ENCODE measurements around the gene KLHDC4.

Gene KLHDC4

DNA sequence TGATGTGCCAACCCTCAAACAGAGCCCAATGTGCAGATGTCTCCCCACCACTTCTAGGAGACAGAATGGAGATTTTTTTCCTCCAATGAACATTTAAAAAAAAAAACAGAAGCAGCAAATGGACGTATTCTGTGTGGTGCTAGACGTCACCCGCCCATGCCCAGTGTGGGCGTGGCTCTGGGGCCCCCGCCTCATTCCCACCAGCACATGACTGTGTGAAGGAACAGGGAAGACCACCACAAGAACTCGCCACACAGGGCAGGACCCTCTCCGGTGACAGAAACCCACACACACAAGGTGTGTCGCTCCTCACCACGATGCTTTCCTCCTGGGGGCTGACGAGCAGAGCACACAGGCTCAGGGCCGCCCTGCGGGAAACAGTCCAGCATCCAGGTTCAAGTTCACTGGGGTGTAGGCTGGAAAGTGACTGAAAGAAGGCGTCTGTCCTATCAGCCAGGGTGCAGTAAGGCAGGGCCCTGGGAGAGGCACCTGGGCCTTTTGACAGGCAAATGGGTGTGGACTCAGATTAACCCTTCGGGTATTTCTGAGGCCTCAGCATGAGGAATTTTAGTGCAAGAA is 53.5 kb downstream of the KLHDC4 start:
- FAIRE-seq: no peak
- TF ChIP-seq, protein P1, sequence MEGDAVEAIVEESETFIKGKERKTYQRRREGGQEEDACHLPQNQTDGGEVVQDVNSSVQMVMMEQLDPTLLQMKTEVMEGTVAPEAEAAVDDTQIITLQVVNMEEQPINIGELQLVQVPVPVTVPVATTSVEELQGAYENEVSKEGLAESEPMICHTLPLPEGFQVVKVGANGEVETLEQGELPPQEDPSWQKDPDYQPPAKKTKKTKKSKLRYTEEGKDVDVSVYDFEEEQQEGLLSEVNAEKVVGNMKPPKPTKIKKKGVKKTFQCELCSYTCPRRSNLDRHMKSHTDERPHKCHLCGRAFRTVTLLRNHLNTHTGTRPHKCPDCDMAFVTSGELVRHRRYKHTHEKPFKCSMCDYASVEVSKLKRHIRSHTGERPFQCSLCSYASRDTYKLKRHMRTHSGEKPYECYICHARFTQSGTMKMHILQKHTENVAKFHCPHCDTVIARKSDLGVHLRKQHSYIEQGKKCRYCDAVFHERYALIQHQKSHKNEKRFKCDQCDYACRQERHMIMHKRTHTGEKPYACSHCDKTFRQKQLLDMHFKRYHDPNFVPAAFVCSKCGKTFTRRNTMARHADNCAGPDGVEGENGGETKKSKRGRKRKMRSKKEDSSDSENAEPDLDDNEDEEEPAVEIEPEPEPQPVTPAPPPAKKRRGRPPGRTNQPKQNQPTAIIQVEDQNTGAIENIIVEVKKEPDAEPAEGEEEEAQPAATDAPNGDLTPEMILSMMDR (IDR thresholded peaks at IDR 0.05; ENCODE audit: insufficient read depth, missing control alignments): no peak
- no peak for DNase-seq (ENCODE audit: insufficient read length, low spot score)

DNA sequence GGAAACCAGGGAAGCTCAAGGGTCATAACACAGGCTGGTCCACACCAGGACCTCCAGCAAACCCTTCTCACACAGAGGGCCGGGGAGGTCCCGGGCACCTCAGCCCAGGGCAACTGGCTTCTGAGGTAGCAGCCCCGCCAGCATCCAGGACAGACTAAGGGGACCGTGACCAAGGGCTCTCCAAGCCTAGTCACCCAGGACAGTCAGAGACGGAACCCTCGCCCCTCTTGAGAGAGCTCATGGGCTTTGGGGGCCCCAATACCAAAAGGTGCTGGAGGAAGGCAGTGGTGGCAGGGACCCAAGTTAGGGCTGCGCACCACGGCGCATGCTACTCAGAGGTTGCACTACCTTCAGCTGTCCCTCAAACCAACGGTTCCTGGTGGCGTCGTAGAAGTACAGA is 54.9 kb downstream of the KLHDC4 start:
- no peak for DNase-seq (ENCODE audit: insufficient read length, low spot score)
- FAIRE-seq: no peak
- TF ChIP-seq, protein P1 (IDR thresholded peaks at IDR 0.05; ENCODE audit: insufficient read depth, missing control alignments): no peak

- DNase-seq (ENCODE audit: insufficient read length, low spot score): no peak
- TF ChIP-seq, protein P1 (IDR thresholded peaks at IDR 0.05; ENCODE audit: insufficient read depth, missing control alignments): no peak
- FAIRE-seq: no peak
These were observed 56.1 kb downstream of the KLHDC4 start for GRCh38 chr16:87709677-87710076.

DNA sequence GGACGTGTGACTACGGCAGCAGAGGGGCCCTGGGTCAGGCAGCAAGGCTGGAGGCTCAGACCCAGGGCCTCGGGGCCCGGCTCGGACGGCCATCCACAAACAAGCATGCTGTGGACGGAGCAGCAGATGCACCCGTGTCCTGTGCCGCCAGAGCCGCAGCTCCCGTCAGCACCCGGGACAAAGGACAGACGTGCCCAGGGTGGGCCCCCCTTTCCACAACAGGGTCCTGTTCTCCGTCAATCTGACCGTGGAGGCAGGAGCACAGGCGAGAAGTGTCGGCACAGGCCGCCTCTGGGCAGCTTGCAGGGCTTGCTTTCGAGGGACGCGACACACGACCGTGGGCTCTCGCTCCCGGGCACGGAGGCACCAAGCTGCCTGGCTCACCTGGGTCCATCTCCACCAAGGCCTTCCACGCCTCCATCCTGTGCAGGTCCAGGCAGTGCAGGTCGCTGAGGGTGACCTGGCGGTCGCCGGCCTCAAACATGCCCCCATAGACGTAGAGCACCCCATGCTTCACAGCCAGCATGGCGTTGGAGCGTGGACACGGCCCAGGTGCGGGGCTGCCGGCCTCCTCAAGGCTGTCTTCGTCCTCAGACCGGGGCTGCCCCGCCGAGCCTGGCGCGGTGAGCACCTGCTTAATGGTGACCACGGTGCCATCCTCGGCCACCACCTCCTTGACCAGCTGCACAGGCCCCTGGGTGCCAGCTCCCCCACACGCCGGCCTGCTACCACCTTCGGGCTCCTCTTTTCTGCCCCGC is 56.7 kb downstream of the KLHDC4 start:
- no peak for FAIRE-seq

GRCh38 chr16:87707714-87708580 is 57.8 kb downstream of the KLHDC4 start:
- DNase-seq (ENCODE audit: insufficient read length, low spot score) (no peak), FAIRE-seq (no peak)
- TF ChIP-seq, protein P1 (IDR thresholded peaks at IDR 0.05; ENCODE audit: insufficient read depth, missing control alignments): no peak

More for the DNA sequence above, 56.7 kb downstream of the KLHDC4 start:
- no peak for DNase-seq (ENCODE audit: insufficient read length, low spot score)
- TF ChIP-seq, protein P1 (IDR thresholded peaks at IDR 0.05; ENCODE audit: insufficient read depth, missing control alignments): no peak

DNA sequence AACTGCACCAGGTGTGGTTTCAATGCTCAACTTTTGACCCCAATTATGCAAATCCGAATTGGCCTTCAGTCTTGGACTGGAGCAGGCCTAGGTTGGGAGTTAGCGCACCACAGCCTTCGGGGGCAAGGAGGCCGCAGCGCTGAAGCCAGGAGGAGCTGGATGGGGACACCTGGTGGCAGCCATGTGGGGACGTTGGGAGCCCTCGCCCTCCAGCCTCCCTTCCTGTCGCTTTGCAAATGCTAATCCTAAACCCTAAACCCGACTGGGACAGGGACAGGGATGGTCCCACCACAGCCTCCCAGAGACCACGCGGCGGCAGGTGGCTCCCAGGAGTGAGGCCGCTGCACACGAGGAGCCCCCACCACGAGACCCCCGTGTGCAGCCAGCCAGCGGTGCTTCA is 58.7 kb downstream of the KLHDC4 start:
- no peak for DNase-seq (ENCODE audit: insufficient read length, low spot score)
- FAIRE-seq: no peak
- TF ChIP-seq, protein P1 (IDR thresholded peaks at IDR 0.05; ENCODE audit: insufficient read depth, missing control alignments): no peak

All from D721Med (cell line).